ENCODE results near the gene PPP1CC.
"Not testable (repeated sequence)": the region's sequence is repeated elsewhere in the genome, so short reads cannot be mapped to it uniquely, and the experiment has no call there.

Gene PPP1CC

DNA sequence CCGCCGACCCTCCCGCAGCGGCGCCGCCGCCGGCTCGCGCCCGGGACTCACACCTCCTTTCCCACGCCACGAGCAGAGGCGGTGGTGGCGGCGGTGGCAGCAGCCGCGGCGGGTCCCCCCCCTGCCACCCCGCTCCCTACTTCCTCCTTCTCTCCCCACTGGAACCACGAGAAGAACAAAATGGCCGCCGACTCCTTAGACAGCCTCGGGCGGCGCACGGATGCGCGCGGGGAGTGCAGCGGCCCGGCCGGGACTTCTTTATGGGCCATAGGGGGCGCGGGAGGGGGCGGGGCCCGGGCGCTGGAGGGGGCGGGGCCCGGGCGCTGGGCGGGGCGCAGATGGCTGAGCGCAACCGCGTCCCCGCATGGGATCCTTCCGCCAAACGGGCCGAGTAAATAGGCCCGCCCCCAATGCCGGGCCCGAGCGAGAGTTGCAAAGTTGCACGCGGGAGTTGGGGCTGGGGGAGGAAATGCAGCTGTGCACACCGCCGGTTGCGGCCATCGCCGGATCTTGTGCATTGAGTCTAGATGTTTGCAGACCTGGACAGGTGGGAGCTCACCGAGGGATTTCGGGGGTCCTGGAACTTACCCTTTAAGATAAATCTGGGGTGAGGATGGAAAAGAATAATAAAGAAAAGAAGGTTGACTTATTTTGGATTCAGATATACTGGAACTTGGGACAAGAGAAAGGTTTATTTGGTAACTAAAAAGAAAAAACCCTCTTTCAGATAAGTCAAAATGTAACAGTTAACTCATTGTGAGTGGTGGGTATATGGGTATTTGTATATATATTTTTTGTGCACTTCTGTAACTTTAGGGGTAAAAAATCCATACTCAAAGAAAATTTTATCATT lies at the start of gene PPP1CC:
PPP1CC (minus strand) TSS at position 174 of the 853 bp plus-strand sequence. CDS start 184 bp downstream, outside the sequence.
- peak; percentile 95 for DNase-seq

DNA sequence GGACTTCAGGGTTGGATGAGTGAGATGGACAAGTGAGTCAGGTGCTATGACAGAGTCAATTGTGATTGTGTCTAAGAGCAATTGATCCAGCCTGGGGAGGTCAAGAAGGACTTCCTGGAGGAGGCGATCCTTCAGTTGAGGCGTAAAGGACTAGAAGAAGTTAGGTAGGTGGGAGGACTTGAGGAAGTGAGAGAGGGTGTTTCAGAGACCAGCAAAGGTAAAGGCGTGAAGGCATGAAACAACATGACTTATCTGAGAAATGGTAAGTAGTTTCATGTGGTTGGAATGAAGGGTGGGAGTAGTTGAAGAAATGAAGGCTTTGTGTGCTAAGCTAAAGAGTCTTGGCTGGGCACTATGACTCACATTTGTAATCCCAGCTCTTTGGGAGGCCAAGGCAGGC lies 48.9 kb upstream of the PPP1CC start:
- no peak for DNase-seq

GRCh38 chr12:110790301-110790700 lies 47.6 kb upstream of the PPP1CC start:
- DNase-seq: no peak

DNA sequence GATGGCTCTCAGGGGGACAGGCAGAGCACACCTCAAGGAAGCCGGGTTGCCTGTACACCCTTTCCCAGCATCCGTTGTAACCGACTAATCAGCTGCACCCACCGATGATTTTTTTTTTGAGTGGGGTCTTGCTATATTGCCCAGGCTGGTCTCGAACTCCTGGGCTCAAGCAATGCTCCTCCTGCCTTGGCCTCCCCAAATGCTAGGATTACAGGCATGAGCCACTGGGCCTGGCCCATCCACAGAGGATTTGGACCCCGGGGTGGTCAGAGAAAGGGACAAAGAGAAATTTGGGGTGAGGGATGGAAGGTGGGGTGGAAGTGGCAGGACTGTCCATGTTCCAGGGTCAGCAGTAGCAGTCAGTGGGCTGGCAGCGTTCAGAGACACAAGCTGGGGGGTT lies 43.3 kb upstream of the PPP1CC start:
- DNase-seq: no peak

GRCh38 chr12:110785240-110785639 lies 42.5 kb upstream of the PPP1CC start:
- peak; percentile 4 for DNase-seq

GRCh38 chr12:110782922-110783321 lies 40.2 kb upstream of the PPP1CC start:
- DNase-seq: no peak

- no peak for DNase-seq
Observed at GRCh38 chr12:110782094-110782493, 39.4 kb upstream of the PPP1CC start.

GRCh38 chr12:110780448-110780847 lies 37.8 kb upstream of the PPP1CC start:
- no peak for DNase-seq

- DNase-seq: no peak
Observed at GRCh38 chr12:110778833-110779577, 36.3 kb upstream of the PPP1CC start.

GRCh38 chr12:110776410-110776809 lies 33.7 kb upstream of the PPP1CC start:
- no peak for DNase-seq

- no peak for DNase-seq
Observed at GRCh38 chr12:110775997-110776396, 33.3 kb upstream of the PPP1CC start.

GRCh38 chr12:110774824-110775223 lies 32.1 kb upstream of the PPP1CC start:
- no peak for DNase-seq

GRCh38 chr12:110768960-110769359 lies 26.3 kb upstream of the PPP1CC start:
- DNase-seq: no peak

DNA sequence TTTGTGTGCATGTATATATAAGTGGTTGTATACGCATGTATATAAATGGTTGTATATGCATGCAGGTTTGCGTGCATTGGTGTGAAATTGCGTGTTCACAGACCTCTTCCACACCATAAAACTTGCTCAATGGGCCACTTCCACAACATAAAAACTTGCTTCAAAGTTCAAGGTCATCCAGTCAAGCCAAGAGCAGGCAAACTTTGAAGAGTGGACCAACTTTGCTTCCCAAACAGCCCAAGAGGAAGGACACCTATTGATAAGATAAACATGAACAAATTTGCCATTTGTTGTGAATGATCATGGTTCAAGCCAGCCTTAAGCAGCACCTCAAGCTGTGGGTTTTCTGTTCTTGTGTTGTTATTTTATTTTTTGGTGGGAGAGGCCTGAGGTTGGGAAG lies 25.2 kb upstream of the PPP1CC start:
- no peak for DNase-seq

- DNase-seq: peak; percentile 11
Observed at GRCh38 chr12:110766311-110767154, 23.8 kb upstream of the PPP1CC start.

DNA sequence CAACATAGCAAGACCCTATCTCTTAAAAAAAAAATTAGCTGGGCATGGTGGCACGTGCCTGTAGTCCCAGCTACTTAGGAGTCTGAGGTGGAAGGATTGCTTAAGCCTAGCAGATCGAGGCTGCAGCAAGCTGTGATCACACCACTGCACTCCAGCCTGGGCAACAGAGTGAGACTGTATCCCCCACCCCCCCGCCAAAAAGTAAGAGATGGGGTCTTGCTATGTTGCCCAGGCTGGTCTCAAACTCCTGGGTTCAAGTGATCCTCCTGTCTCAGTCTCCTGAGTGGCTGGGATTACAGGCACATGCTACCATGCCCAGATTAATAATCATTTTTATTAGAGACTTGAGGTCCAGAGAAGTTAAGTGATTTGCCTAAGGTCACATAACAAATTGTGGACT lies 22.9 kb upstream of the PPP1CC start:
- not testable (repeated sequence) for DNase-seq

DNA sequence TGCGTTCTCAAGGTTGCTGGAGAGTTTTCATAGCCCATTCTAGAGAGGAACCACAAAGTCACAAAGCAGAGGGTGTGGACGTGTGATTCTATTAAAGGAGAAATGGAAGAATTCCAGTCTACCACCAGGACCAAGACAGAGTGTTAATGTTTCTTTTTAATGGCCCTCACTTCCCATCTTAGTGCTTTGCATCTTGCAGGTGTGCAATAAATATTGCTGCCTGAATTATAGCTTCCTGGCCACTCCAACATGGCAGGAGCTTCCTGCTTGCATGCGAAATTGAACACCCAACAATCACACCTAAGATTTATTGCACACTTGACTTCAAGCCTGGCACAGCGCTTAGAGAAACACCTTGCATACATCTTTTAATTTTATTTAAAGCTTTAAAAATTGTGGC lies 22.4 kb upstream of the PPP1CC start:
- DNase-seq: no peak

- DNase-seq: no peak
Observed at GRCh38 chr12:110763583-110763982, 20.9 kb upstream of the PPP1CC start.

GRCh38 chr12:110762891-110763290 lies 20.2 kb upstream of the PPP1CC start:
- DNase-seq: no peak

DNA sequence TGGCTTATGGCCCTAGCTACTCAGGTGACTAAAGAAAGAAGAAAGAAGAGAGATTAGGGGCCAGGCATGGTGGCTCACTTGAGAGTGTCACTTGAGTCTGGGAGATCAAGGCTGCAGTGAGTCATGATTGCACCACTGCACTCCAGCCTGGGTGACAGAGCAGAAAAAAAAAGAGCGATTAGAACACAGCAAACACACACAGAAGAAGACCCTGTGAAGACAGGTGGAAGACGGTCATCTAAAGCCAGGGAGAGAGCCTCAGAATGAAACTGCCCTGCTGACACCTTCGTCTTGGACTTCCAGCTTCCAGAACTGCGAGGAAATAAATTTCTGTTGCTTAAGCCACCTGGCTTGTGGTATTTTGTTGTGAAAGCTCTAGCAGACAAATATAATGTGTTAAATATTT lies 17.5 kb upstream of the PPP1CC start:
- no peak for DNase-seq

DNA sequence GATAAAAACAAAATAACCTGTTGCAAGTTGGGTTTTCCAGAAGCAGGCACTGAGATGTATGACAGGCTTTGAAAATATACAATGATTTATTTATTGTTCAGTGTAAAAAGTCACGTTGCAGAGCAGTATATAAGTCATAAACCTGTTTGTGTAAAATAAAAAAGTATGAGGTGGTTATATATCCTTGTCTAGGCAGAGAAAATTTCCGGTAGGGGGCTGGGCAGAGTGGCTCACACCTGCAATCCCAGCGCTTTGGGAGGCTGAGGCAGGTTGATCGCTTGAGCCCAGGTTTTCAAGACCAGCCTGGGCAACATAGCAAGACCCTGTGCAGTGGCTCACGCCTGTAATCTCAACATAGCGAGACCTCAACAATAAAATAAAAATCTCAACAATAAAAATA lies 16.2 kb upstream of the PPP1CC start:
- no peak for DNase-seq

GRCh38 chr12:110756611-110757010 lies 13.9 kb upstream of the PPP1CC start:
- no peak for DNase-seq

DNA sequence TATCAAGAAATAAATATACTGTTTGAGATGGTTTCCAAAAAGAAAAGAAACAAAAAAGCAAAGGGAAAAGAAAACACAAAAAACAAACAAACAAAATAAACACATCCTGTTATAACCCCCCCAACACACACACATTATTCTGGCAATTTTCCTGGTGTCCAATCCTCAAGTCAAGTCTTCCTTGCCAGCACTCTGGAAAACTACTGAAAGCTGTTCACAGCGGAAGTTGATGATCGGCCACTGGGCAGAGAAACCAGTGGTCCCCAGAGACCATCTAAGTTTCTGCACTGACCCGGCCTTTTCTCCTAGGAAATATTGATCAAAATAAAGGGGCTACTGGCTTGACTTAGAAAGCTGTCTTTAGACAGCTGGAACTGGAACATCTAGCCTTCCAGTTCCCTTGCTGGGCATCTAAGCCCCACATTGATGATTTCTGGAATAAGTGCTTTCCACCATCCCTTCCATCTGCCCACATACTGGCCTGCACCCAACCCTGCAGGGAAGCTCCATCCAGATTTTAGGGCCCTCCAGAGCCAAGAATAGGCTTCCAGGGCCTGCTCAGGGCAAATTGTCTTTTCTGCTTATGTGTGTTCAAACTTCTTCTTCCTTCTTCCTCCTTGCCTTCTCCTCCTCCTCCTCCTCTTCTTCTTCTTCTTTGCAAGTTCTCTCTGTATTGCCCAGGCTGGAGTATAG lies 11.6 kb upstream of the PPP1CC start:
- no peak for DNase-seq
